Measurements from ENCODE around the gene AK8. TPM values are rescaled to one million over a fixed set of nuclear protein-coding genes. Genes with fewer than 3 reads are reported as not detected.

The AK8 gene
- total and polyA plus RNA-seq, 4 donors, result 0.07 to 0.26 (median 0.11) TPM

- no peaks in the 10 kb centered on the region for H3K27me3 ChIP-seq (ENCODE audit: control insufficient read depth in 4 of 4, insufficient read depth in 4 of 4, low read length in 3 of 4)
- no peak for DNase-seq (ENCODE audit: low spot score)
- no peak overlapping the region for H3K9ac ChIP-seq (ENCODE audit: low read depth in 1 of 2, low read length in 2 of 2)
- H3K4me1 ChIP-seq (ENCODE audit: control insufficient read depth in 4 of 4, insufficient read depth in 4 of 4, low read length in 3 of 4), result no peaks in the 10 kb centered on the region
- 96% methylated on average over 12 of the region's 12 CpGs for WGBS
- no peaks in the 10 kb centered on the region for H3K9me3 ChIP-seq (ENCODE audit: control insufficient read depth in 4 of 4, low read length in 3 of 4)
- peaks cover 14 to 68% (median 47%) of the 10 kb centered on the region in 4 donors for H3K36me3 ChIP-seq (ENCODE audit: control insufficient read depth in 4 of 4, insufficient read depth in 3 of 4, low read depth in 1 of 4, low read length in 3 of 4)
- no peak overlapping the region for H3K27ac ChIP-seq (ENCODE audit: low read depth in 1 of 2, low read length in 2 of 2)
- H3K4me3 ChIP-seq (ENCODE audit: low read depth in 1 of 3, low read length in 3 of 3), result no peak overlapping the region
- no peak for TF ChIP-seq ZBTB33 (IDR thresholded peaks at IDR 0.05)
- no peak for TF ChIP-seq HNF4G (IDR thresholded peaks at IDR 0.05)
- TF ChIP-seq REST (IDR thresholded peaks at IDR 0.05), result no peak
- TF ChIP-seq EGR1 (IDR thresholded peaks at IDR 0.05; ENCODE audit: low read depth in 2 of 2), result no peak
- TF ChIP-seq JUND (IDR thresholded peaks at IDR 0.05), result no peak
- no peak for TF ChIP-seq FOXA2 (IDR thresholded peaks at IDR 0.05)
- no peak for TF ChIP-seq NR2F2 (IDR thresholded peaks at IDR 0.05)
- TF ChIP-seq RXRA (IDR thresholded peaks at IDR 0.05), result no peak
- TF ChIP-seq YY1 (IDR thresholded peaks at IDR 0.05), result no peak
- no peak for TF ChIP-seq CTCF (IDR thresholded peaks at IDR 0.05; ENCODE audit: low read depth, low read length, missing input control)
- TF ChIP-seq TAF1 (conservative IDR thresholded peaks at IDR 0.05), result no peak
- no peak for TF ChIP-seq RAD21 (IDR thresholded peaks at IDR 0.05)
- no peak for TF ChIP-seq HNF4A (conservative IDR thresholded peaks at IDR 0.05)
- TF ChIP-seq GABPA (IDR thresholded peaks at IDR 0.05 in 1 of 2, conservative IDR thresholded peaks at IDR 0.05 in 1 of 2), result no peak
Observed at GRCh38 chr9:132905726-132906125, 27.6 kb upstream of the AK8 start.

- H3K27me3 ChIP-seq (ENCODE audit: control insufficient read depth in 4 of 4, insufficient read depth in 4 of 4, low read length in 3 of 4), result no peaks in the 10 kb centered on the region
- no peak overlapping the region for H3K27ac ChIP-seq (ENCODE audit: low read depth in 1 of 2, low read length in 2 of 2)
- no peak overlapping the region for H3K9ac ChIP-seq (ENCODE audit: low read depth in 1 of 2, low read length in 2 of 2)
- peaks cover 9 to 68% (median 47%) of the 10 kb centered on the region in 4 donors for H3K36me3 ChIP-seq (ENCODE audit: control insufficient read depth in 4 of 4, insufficient read depth in 3 of 4, low read depth in 1 of 4, low read length in 3 of 4)
- TF ChIP-seq RAD21 (IDR thresholded peaks at IDR 0.05) (no peak), CTCF (IDR thresholded peaks at IDR 0.05; ENCODE audit: low read depth, low read length, missing input control) (no peak), MAX (IDR thresholded peaks at IDR 0.05) (no peak), RXRA (IDR thresholded peaks at IDR 0.05) (no peak), JUND (IDR thresholded peaks at IDR 0.05) (no peak), SP1 (IDR thresholded peaks at IDR 0.05) (no peak), ZBTB33 (IDR thresholded peaks at IDR 0.05) (no peak)
- H3K4me1 ChIP-seq (ENCODE audit: control insufficient read depth in 4 of 4, insufficient read depth in 4 of 4, low read length in 3 of 4), result no peaks in the 10 kb centered on the region
- 94% methylated on average over 13 of the region's 13 CpGs for WGBS
- H3K4me3 ChIP-seq (ENCODE audit: low read depth in 1 of 3, low read length in 3 of 3), result no peak overlapping the region
- no peaks in the 10 kb centered on the region for H3K9me3 ChIP-seq (ENCODE audit: control insufficient read depth in 4 of 4, low read length in 3 of 4)
- no peak for DNase-seq (ENCODE audit: low spot score)
Observed at GRCh38 chr9:132903574-132904492, 25.7 kb upstream of the AK8 start.
